CD1c-positive myeloid dendritic cell (primary cell): ENCODE data around the gene ECEL1.
"Not testable (repeated sequence)": the region's sequence is repeated elsewhere in the genome, so short reads cannot be mapped to it uniquely, and the experiment has no call there.

ENCODE experiments used
- DNase-seq: peaks from one replicate; pipeline ENCODE4 v3.0.0-alpha.2; 2016; ENCODE audit errors: extremely low spot score

The ECEL1 gene

GRCh38 chr2:232487385-232488096 is at the start of gene ECEL1:
TSS of gene ECEL1 (minus strand) at chr2:232487834. CDS start at chr2:232486653, 1,181 bp downstream.
- DNase-seq = no peak

GRCh38 chr2:232537079-232537478 is 49.4 kb upstream of the ECEL1 start:
- no peak for DNase-seq

GRCh38 chr2:232535761-232536530 is 48.3 kb upstream of the ECEL1 start:
- peak; percentile 30 for DNase-seq

- DNase-seq = no peak
Observed at GRCh38 chr2:232534940-232535651, 47.5 kb upstream of the ECEL1 start.

- peak; percentile 19 for DNase-seq
Observed at GRCh38 chr2:232533944-232534710, 46.5 kb upstream of the ECEL1 start.

GRCh38 chr2:232532821-232533220 is 45.2 kb upstream of the ECEL1 start:
- DNase-seq = not testable (repeated sequence)

GRCh38 chr2:232532419-232532818 is 44.8 kb upstream of the ECEL1 start:
- no peak for DNase-seq

GRCh38 chr2:232530626-232531260 is 43.1 kb upstream of the ECEL1 start:
- no peak for DNase-seq

GRCh38 chr2:232529806-232530547 is 42.3 kb upstream of the ECEL1 start:
- DNase-seq = no peak

GRCh38 chr2:232528746-232529460 is 41.3 kb upstream of the ECEL1 start:
- DNase-seq = peak; percentile 65

GRCh38 chr2:232527905-232528470 is 40.4 kb upstream of the ECEL1 start:
- DNase-seq = no peak

GRCh38 chr2:232526372-232526941 is 38.8 kb upstream of the ECEL1 start:
- DNase-seq = no peak

- no peak for DNase-seq
Observed at GRCh38 chr2:232525791-232526371, 38.2 kb upstream of the ECEL1 start, which contains the start of gene CHRND. TSS of gene CHRND (plus strand) at chr2:232526160. CDS start at chr2:232526216, 56 bp downstream.

- DNase-seq = no peak
Observed at GRCh38 chr2:232525199-232525598, 37.6 kb upstream of the ECEL1 start.

GRCh38 chr2:232524771-232525170 is 37.1 kb upstream of the ECEL1 start:
- DNase-seq = no peak

GRCh38 chr2:232523682-232524597 is 36.3 kb upstream of the ECEL1 start:
- peak; percentile 16 for DNase-seq

- DNase-seq = no peak
Observed at GRCh38 chr2:232523402-232523681, 35.7 kb upstream of the ECEL1 start.
